ENCODE results near the gene TCERG1L.

GRCh38 chr10:131277278-131277677 is 34.2 kb downstream of the TCERG1L start:
- no peak for TF ChIP-seq POLR2A (IDR thresholded peaks at IDR 0.05)
- TF ChIP-seq, protein P1, sequence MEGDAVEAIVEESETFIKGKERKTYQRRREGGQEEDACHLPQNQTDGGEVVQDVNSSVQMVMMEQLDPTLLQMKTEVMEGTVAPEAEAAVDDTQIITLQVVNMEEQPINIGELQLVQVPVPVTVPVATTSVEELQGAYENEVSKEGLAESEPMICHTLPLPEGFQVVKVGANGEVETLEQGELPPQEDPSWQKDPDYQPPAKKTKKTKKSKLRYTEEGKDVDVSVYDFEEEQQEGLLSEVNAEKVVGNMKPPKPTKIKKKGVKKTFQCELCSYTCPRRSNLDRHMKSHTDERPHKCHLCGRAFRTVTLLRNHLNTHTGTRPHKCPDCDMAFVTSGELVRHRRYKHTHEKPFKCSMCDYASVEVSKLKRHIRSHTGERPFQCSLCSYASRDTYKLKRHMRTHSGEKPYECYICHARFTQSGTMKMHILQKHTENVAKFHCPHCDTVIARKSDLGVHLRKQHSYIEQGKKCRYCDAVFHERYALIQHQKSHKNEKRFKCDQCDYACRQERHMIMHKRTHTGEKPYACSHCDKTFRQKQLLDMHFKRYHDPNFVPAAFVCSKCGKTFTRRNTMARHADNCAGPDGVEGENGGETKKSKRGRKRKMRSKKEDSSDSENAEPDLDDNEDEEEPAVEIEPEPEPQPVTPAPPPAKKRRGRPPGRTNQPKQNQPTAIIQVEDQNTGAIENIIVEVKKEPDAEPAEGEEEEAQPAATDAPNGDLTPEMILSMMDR (IDR thresholded peaks at IDR 0.05), result no peak

All from gastroesophageal sphincter (tissue), 3 donors.